NCI-H748 (cell line): Measurements from ENCODE around the gene RRP36.
"Not testable (repeated sequence)": the region's sequence is repeated elsewhere in the genome, so short reads cannot be mapped to it uniquely, and the experiment has no call there.

Experiments used
- DNase-seq: peaks from one replicate; lab custom pipeline; 2025; ENCODE audit not compliant: unreplicated experiment; lab: John Stamatoyannopoulos, UW

Gene RRP36

GRCh38 chr6:43036712-43037111 lies 15.3 kb downstream of the RRP36 start:
- no peak for DNase-seq

- no peak for DNase-seq
Measured at GRCh38 chr6:43037197-43037596, 15.8 kb downstream of the RRP36 start.

GRCh38 chr6:43037706-43038105 lies 16.3 kb downstream of the RRP36 start:
- DNase-seq = no peak

GRCh38 chr6:43038727-43039126 lies 17.3 kb downstream of the RRP36 start:
- DNase-seq = no peak

- no peak for DNase-seq
Measured at GRCh38 chr6:43040542-43041257, 19.3 kb downstream of the RRP36 start.

- not testable (repeated sequence) for DNase-seq
Measured at GRCh38 chr6:43041475-43041874, 20.1 kb downstream of the RRP36 start.

GRCh38 chr6:43043310-43043709 lies 21.9 kb downstream of the RRP36 start:
- no peak for DNase-seq

- no peak for DNase-seq
Measured at GRCh38 chr6:43045371-43045930, 24.0 kb downstream of the RRP36 start.

GRCh38 chr6:43047998-43048397 lies 26.6 kb downstream of the RRP36 start:
- DNase-seq = no peak

GRCh38 chr6:43050981-43051380 lies 29.6 kb downstream of the RRP36 start:
- DNase-seq = no peak

- no peak for DNase-seq
Measured at GRCh38 chr6:43052225-43052841, 30.9 kb downstream of the RRP36 start.

- DNase-seq = peak; percentile 47
Measured at GRCh38 chr6:43052842-43053544, 31.6 kb downstream of the RRP36 start.

- peak; percentile 97 for DNase-seq
Measured at GRCh38 chr6:43053545-43054205, 32.3 kb downstream of the RRP36 start, which contains the start of gene CUL7. Gene CUL7 (minus strand): TSS chr6:43053851. CDS start chr6:43052788, 1,063 bp downstream.

- peak; percentile 29 for DNase-seq
Measured at GRCh38 chr6:43054206-43054943, 33.0 kb downstream of the RRP36 start.

GRCh38 chr6:43055966-43056365 lies 34.5 kb downstream of the RRP36 start:
- DNase-seq = no peak

GRCh38 chr6:43058531-43058930 lies 37.1 kb downstream of the RRP36 start:
- no peak for DNase-seq

GRCh38 chr6:43059168-43060033 lies 38.0 kb downstream of the RRP36 start, which contains the start of the genes KLC4 and MRPL2:
Gene KLC4 (plus strand): TSS chr6:43059631. CDS start chr6:43061336, 1,705 bp downstream.
Gene MRPL2 (minus strand): TSS chr6:43059434. CDS start chr6:43059381, 53 bp downstream.
- DNase-seq = peak; percentile 100

GRCh38 chr6:43060034-43060754 lies 38.8 kb downstream of the RRP36 start:
- DNase-seq = peak; percentile 70
